Measurements from ENCODE around the gene GCFC2.
"Not testable (repeated sequence)": the region's sequence is repeated elsewhere in the genome, so short reads cannot be mapped to it uniquely, and the experiment has no call there.

Gene GCFC2

DNA sequence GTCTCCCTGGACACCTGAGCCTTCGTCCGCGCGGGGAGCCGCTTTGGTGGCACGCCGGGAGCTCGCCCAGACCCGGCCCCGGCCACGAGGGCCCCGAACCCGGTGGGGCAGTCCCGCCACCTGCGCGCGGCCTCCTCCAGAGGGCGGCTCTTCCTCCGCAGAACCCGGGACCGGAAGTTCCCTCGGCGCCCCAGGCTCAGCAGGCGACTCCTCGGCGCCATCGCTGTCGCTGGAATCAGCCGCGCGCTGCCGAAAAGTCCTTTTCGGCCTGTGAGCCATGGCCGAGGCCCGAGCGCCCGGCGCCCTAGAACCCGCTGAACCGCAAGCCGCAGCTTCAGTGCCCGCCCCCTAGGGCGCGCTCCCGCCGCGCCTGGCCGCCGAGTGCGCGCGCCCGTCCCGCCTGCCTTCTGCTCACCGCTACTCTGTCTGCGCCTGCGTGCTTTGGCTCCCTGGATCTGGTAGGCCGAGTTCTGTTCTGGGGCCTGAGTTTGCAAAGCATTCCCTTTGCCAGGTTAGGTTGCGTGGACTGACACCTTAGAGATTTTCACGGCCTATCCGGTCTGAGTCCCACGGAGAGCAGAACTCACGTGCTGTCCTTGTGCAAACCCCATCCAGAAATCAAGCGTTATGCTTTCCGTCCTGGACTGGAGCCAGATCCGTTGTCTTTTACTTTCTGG is at the start of gene GCFC2:
GCFC2 (minus strand) TSS at position 339 of the 677 bp plus-strand sequence; CDS start at position 279, 60 bp downstream.
- DNase-seq (ENCODE audit: low spot score): peak; percentile 98

DNA sequence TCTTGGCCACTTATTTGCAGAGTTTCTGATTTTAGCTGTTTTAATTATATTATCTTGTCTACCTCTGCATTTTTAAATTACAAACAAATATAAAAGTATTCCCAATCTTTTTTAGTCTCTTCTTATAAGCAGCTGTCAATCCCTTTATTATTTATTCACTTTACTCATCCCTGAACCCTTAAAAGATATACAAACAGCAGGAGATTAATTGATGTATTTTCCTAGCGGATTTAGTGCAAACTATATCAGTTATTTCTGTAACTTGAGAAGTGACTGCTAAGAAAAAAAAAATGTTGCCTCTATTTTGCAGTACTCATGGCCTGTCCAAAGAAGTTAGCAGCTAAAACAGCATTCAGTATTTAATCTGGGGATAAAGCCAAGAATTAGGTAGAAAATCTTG is 42.1 kb upstream of the GCFC2 start:
- no peak for DNase-seq (ENCODE audit: low spot score)

- no peak for DNase-seq (ENCODE audit: low spot score)
Observed at GRCh38 chr2:75751824-75752468, 41.2 kb upstream of the GCFC2 start.

DNA sequence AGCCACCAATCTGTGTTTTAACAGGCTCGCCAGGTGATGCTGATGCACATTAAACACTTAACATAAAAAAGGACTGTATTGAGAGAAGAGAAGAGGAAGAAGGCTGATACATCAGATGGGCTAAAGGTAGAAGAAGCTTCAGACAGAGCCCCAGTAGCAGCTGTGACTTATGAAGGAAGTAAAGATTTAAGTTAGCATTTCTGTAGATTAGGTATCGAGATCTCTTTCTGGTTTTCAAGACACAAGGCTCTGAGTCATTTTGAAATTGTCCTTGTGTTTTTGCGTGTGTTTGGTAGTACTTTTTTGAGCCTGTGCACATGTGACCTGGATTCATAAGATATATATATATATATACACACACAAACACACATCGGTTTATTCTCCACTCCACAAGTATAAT is 40.6 kb upstream of the GCFC2 start:
- DNase-seq (ENCODE audit: low spot score): no peak

DNA sequence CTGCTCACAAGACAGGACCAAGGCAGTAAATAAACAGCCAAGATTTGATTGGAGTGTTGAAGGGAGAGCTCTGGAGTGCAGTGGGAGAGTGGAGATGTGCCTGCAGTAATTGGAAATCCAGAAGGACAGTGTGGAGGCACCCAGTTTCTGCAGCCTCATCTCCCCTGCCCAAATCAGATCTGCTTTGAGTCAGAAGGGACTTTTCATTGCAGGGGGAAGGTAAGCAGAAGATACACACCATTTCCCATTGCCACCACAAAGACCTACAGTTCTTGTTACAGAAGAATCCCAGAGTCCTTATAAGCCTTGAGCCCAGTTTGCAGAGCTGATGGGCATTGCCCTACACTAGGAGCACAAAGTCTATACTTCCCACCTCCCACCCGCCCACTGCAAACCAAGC is 27.2 kb upstream of the GCFC2 start:
- DNase-seq (ENCODE audit: low spot score): no peak

- DNase-seq (ENCODE audit: low spot score): no peak
Observed at GRCh38 chr2:75736276-75736675, 25.6 kb upstream of the GCFC2 start.

DNA sequence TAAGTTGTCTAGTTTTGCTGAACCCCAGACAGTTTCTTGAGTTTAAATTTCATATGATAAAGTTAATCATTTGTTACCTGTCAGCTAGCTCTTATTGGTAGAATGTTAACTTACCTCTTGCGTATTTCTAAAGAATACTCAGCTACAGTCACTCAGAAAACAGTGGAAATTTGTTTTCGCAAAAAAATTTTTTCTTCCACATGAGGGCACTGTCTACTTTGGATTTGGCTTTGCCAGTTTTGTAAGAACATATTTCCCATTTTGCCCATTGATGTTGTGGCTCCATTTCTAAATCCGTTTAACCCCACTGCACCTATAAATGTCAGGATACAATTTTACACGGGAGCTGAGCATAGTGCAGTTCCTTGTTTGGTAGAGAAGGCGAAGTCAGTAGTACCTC is 19.1 kb upstream of the GCFC2 start:
- no peak for DNase-seq (ENCODE audit: low spot score)

- DNase-seq (ENCODE audit: low spot score): no peak
Observed at GRCh38 chr2:75728614-75729419, 18.1 kb upstream of the GCFC2 start.

DNA sequence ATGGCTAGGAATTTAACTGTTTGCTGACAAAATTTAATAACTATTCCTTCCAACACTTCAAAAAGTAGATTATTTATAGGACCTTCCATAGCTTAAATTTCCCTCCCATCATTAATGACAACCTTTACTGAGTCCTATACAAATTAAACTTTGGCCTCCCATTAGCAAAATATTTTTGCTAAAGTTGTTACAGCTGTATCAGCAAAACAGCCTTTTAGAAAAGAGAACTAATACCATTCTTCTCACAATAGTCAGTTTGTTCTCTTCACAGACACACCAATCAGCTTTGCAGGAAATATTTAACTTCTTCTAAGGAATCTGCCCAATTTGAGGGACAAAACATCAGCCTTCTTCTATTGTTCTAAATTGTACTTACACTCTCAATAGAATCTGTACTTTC is 12.0 kb upstream of the GCFC2 start:
- no peak for DNase-seq (ENCODE audit: low spot score)

DNA sequence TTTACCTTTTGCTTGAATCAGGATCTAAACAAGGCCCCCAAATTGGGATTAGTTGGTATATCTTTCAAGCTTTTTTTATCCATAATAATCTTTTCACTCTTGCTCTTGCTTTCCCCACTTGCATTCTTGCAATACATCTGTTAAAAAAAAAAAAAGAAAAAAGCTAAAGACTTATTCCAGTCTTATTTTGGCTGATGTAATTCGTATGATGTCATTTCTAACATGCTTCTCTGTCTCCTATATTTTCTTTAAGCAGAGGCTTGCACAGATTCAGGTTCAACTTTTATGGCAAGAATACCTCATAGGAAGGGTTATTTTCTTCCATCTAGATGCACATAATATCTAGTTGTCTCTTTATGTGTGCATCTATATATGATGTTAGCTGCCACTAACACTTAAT is 9.8 kb upstream of the GCFC2 start:
- DNase-seq (ENCODE audit: low spot score): no peak

DNA sequence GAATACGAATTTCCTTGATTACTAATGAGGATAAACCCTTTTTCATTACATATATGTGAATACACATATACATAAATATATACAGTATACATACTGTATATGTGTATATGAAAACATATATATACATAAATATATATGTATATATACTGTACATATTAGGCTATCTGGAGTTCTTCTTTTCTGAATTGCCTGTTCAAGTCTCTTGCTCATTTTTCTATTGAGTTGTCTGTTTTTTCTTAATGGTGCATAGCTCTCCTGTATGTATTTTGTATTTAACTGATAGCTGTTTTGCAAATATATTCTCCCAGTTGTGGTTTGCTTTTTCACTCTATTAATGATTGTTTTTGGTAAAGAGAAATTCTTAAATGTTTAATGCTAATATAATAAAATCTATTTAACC is 8.9 kb upstream of the GCFC2 start:
- no peak for DNase-seq (ENCODE audit: low spot score)

DNA sequence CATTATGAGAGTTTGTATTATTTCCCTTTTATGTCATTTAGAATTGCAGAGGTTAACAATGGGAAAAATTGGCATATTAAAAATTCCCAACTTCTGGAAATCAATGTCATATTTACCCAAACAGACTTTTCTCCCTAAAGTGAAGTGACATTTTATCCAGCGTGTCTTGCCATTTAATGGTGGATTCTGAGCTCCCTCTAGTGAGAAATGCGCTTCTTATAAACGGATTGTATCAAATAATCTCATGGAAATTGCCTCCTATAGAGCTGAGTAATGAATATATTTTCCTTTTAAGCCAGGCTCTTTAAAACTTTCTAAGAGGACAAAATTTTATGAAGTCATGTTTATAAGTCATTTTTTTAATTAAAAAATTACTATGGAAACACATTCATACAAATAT is 5.7 kb upstream of the GCFC2 start:
- DNase-seq (ENCODE audit: low spot score): peak; percentile 12

- not testable (repeated sequence) for DNase-seq (ENCODE audit: low spot score)
Observed at GRCh38 chr2:75711590-75711989, 875 bp upstream of the GCFC2 start.

GRCh38 chr2:75710220-75710576 is 517 bp downstream of the GCFC2 start:
- no peak for DNase-seq (ENCODE audit: low spot score)

DNA sequence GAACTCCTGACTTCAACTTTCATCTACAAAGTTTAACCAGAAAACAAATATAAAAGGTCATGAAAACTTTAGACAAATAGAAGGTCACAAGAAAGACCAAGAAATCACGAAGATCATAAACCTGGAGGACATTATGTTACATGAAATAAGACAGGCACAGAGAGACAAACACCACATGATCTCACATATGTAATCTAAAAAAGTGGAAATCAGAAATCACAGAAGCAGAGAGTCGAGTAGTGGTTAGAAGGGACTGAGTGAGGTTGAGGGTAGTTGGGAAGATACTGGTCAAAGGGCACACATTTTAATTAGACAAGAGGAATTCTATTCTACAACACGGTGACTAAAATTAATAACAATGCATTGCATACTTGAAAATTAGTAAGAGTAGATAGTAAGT is 1.4 kb downstream of the GCFC2 start:
- no peak for DNase-seq (ENCODE audit: low spot score)

DNA sequence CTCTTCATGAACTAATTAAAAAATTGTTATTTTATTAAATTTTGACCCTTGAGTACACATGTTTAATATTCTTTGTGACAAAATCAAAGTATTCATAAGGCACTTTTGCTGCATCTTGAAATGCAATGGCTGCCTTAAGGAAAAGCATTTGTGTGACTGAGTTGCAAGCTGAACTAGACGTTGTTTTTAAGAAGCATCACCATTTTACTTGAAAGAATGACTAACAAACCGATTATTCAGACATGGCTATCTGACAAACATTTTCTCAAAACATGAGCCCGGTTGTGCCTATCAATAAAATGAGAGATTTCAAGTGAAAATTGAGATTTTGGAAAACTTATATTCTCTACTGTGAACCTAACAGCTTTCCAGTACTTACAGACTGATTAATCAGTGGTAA is 2.8 kb downstream of the GCFC2 start:
- peak; percentile 12 for DNase-seq (ENCODE audit: low spot score)

DNA sequence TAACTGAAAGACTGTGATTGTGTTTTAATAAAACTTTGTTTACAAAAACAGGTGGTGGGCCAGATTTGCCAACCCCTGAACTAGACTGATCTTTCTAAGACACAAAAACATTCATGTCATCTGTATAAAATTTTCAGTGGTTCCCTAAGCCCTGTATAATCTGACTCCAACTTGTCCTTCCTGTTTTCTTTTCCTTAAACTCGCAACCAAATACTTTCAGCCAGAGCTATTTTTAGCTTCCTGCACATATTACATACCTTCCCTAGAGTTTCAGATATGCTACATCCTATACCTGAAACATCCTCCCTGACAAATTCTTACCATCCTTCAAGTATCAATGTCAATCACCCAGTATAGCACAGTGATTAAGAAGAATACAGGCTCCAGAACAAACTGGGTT is 4.8 kb downstream of the GCFC2 start:
- DNase-seq (ENCODE audit: low spot score): no peak

DNA sequence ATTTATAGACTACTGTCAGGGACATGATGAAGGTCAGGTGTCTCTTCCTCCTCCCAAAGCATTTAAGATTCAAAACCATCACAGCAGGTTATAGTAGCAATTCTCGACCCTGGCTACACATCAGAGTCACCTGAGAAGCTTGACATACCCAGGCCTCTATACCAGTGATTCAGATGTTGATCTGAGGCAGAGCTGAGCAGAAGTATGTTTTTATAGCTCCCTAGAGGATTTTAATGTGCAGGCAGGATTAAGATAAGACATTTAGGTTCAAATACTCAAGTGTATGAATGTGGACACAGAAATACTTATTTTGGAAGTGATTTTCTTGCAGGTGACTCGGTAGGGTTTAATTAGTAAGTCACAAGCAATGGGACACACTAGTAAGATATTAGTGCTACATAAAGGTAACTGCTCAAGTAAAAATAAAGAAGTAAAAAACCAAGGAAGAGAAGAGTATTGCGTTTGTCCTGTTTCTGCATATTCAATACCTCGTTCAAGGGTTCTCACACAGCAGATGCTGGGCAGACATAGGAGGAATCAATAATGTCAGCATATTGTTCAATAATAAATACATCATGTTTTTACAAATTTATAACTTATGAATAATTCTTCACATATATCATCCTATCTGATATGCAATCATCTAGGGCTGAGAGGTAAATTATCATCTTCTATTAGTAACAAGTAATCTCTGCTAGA is 7.0 kb downstream of the GCFC2 start:
- DNase-seq (ENCODE audit: low spot score): no peak

DNA sequence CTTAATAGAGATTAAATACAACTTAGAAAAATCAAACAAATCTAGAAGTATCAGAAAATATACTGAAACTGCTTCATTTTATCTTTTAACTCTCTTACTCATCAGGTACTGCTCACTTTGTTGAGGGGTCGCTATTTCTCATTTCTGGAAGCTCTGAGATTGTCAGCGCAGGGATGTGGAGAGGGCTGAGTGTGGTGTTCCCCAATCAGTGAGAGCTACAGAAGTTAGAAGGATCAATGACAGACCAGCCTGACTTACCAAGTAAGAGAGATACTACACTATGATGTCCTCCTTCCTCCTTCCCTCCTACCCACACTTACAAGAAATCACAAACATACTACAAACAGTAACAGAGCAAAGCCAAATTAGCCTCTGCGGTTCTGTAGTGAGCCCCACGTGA is 8.1 kb downstream of the GCFC2 start:
- no peak for DNase-seq (ENCODE audit: low spot score)

GRCh38 chr2:75698918-75699317 is 11.8 kb downstream of the GCFC2 start:
- DNase-seq (ENCODE audit: low spot score): peak; percentile 42

DNA sequence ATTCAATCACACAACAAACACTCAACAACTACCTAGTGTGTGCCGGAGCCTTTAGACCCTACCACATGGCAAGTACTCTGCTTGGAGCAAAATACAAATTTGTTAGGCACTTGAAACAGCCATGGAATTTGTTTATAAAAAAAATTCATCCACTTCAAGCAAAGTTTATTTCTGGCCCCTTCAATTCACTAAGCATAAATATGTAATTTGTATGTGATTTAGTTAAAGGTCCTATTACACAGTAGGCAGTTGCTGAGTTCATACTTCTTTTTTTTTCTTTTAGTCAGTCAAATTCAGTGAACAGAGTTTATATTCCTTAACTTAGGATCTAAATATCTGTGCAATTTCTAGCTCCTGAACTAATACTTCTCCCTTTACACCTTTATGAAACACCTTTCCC is 22.5 kb downstream of the GCFC2 start:
- no peak for DNase-seq (ENCODE audit: low spot score)

DNA sequence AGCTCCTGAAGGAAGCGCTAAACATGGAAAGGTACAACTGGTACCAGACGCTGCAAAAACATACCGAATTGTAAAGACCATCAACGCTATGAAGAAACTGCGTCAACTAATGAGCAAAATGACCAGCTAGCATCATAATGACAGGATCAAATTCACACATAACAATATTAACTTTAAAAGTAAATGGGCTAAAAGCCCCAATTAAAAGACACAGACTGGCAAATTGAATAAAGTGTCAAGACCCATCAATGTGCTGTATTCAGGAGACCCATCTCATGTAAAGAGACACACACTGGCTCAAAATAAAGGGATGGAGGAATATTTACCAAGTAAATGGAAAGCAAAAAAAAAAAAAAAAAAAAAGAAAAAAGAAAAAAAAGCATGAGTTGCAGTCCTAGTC is 27.3 kb downstream of the GCFC2 start:
- DNase-seq (ENCODE audit: low spot score): not testable (repeated sequence)

- no peak for DNase-seq (ENCODE audit: low spot score)
Observed at GRCh38 chr2:75680402-75680801, 30.3 kb downstream of the GCFC2 start.

Measured in AG20443 (cell line).